GM18873 (cell line): ENCODE data around the gene PIP5K1A.

Experiments used
- ATAC-seq: cut with Tn5 transposase; IDR thresholded peaks from one replicate; pipeline ENCODE4 v1.9.1; 2021; ENCODE audit warnings: mild to moderate bottlenecking, moderate library complexity, moderate number of reproducible peaks; ENCODE audit not compliant: unreplicated experiment, low FRiP score

PIP5K1A gene

GRCh38 chr1:151287341-151287699 lies 89.0 kb downstream of the PIP5K1A start:
- ATAC-seq: no peak

GRCh38 chr1:151287767-151288500 lies 89.6 kb downstream of the PIP5K1A start:
- ATAC-seq: no peak

- no peak for ATAC-seq
These were observed 90.2 kb downstream of the PIP5K1A start for GRCh38 chr1:151288502-151288901.

GRCh38 chr1:151289080-151289935 lies 91.0 kb downstream of the PIP5K1A start:
- ATAC-seq: no peak

- no peak for ATAC-seq
These were observed 91.8 kb downstream of the PIP5K1A start for GRCh38 chr1:151289991-151290708.

GRCh38 chr1:151290709-151291303 lies 92.5 kb downstream of the PIP5K1A start:
- ATAC-seq: no peak

GRCh38 chr1:151292207-151293030 lies 94.1 kb downstream of the PIP5K1A start:
- ATAC-seq: no peak

- ATAC-seq: no peak
These were observed 94.7 kb downstream of the PIP5K1A start for GRCh38 chr1:151293093-151293492.

GRCh38 chr1:151294742-151295462 lies 96.5 kb downstream of the PIP5K1A start:
- ATAC-seq: no peak
